ENCODE data around the gene ARHGEF4.

The ARHGEF4 gene

GRCh38 chr2:131038258-131039100 is 201.8 kb downstream of the ARHGEF4 start:
- no peak for DNase-seq (ENCODE audit: low spot score)

DNA sequence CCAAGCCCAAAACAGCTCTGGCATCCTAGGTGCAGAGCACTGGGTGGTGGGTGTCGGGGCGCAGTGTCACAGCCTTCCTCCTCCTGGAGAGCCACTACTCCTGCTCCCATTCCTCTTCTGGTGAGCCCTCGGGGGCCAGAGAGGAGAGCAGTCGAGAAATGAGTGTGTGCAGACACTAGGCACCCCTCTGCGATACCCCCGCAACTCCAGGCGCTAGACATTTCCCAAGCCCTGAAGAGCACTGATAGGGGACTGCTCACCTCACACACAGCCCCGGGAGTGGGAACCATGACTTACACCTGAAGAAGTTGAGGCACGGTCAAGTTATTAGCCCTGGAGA is 202.4 kb downstream of the ARHGEF4 start:
- no peak for DNase-seq (ENCODE audit: low spot score)

DNA sequence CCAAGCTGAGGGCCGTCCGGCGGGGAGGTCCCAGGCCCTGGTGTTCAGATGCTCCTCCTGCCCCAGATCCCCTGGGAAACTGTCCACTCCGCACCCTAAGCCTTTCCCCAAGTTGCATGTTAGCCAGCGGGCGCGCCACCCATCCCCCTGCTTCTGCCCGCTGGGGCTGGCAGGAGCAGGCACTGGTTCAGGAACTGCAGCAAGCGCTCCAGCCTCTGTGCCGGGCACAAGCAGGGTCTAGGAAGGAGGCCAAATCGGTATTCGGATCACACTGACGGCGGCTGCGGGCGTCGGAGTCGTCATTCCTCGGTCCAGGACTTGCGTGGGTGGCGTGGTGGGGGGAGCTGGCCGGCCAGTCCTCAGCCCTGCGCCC is 202.8 kb downstream of the ARHGEF4 start:
- no peak for DNase-seq (ENCODE audit: low spot score)

DNA sequence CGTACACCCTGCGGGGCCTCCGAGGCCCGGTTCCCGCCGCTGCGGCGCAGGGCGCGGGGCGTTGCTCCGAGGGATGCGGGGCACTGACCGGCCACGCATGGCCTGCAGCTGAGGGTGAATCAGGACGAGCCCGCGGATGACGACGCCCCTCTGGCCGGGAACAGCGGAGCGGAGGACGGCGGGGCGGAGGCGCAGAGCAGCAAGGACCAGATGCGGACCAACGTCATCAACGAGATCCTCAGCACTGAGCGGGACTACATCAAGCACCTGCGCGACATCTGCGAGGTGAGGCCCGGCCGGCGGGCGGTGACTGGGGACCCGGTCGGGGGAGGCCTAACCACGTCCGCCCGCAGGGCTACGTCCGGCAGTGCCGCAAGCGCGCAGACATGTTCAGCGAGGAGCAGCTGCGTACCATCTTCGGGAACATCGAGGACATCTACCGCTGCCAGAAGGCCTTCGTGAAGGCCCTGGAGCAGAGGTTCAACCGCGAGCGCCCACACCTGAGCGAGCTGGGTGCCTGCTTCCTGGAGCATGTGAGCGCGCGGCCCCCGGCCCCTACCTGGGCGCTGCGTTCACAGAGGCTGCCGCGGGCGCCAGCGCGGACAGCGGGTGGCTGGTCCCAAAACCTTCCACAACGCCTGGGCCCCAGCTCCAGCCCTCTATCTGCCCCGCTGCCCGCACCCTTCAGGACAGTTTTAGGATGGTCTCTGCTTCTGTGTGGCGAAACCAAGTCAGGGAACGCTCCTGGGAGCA is 203.4 kb downstream of the ARHGEF4 start:
- no peak for DNase-seq (ENCODE audit: low spot score)

GRCh38 chr2:131040661-131041401 is 204.1 kb downstream of the ARHGEF4 start:
- no peak for DNase-seq (ENCODE audit: low spot score)

DNA sequence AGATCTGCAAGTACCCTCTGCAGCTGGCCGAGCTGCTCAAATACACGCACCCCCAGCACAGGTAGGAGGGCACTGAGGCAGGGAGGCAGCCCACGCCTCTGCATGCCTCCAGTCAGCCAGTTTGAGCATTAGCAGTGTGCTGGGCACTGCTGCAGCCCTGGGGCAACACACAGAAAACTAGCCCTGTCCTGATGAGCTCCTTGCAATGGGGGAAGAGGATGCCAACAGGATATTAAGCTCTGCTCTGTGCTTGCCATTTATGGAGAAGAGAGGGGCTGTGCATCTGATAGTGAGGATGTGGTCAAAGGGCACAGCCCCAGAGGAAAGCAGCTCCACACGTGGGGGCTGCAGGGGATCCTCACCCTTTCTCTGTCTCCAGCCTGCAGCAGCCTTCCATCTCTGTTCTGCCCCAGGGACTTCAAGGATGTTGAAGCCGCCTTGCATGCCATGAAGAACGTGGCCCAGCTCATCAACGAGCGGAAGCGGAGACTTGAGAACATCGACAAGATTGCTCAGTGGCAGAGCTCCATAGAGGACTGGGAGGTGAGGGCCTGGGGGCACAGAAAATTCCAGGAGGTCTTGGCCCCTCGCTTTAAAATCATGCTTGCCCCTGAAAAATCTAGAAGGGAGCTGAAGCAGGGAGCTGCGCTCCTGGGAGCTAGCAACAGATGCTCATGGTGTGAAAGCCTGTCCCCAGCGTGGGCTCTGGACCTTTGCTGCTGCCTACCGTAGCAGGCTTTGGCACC is 204.9 kb downstream of the ARHGEF4 start:
- DNase-seq (ENCODE audit: low spot score): no peak

DNA sequence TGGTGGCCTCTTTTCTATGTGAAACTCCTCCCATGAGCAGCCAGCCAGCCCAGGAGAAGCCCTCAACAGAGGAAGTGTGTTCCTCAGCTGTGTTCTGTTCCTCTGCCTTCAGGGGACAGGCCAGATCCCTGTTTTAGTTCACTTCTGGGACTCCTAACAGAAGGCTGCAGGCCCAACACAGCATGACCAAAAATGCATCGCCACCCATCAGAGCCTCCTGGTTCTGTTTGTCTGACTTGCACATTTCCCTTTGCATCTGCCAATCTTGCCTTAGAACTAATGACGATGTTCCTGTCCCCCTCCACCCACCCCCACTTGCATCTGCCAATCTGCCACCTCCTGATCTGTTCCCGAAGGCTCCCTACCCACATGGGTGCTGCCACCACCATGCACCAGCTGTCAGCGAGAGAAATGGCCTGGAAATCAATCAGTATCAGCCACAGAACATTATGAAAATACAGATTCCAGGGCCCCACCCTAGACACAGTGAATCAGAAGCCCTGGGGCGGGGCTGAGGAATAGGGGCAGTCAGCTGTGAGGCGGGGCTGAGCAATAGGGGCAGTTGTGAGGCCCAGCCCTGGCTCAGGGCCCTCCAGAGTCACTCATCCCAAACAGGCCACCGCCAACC is 205.5 kb downstream of the ARHGEF4 start:
- no peak for DNase-seq (ENCODE audit: low spot score)

GRCh38 chr2:131043199-131044074 is 206.7 kb downstream of the ARHGEF4 start:
- no peak for DNase-seq (ENCODE audit: low spot score)

DNA sequence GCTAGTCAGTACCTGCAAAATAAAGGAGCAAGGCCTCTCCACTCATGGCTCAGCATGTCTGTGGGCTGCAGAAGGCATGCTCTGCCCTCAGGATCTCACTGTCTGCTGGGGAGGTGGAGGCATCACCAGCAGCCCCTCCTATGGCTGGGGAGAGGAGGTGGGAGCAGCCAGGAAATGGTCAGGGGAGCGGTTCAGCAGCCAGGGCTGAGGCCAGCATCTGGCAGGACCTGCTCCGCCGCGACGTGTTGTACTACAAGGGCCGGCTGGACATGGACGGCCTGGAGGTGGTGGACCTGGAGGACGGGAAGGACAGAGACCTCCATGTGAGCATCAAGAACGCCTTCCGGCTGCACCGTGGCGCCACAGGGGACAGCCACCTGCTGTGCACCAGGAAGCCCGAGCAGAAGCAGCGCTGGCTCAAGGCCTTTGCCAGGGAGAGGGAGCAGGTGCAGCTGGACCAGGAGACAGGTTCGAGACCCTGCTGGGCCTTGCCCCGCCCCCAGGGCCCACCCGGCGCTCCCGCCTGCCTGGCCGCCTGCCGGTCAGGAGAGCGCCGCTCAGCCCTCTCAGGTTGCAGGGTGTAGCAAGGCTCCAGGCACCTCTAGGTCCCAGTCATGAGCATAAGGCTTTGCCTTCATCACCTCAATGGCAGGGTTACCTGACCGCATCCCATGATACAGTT is 207.5 kb downstream of the ARHGEF4 start:
- DNase-seq (ENCODE audit: low spot score): no peak

- no peak for DNase-seq (ENCODE audit: low spot score)
Observed at GRCh38 chr2:131044757-131045150, 208.0 kb downstream of the ARHGEF4 start.

GRCh38 chr2:131045286-131046027 is 208.7 kb downstream of the ARHGEF4 start:
- DNase-seq (ENCODE audit: low spot score): no peak

- no peak for DNase-seq (ENCODE audit: low spot score)
Observed at GRCh38 chr2:131046028-131046917, 209.6 kb downstream of the ARHGEF4 start.

GRCh38 chr2:131046918-131047652 is 210.4 kb downstream of the ARHGEF4 start:
- DNase-seq (ENCODE audit: low spot score): no peak

GRCh38 chr2:131047920-131048560 is 211.3 kb downstream of the ARHGEF4 start:
- no peak for DNase-seq (ENCODE audit: low spot score)

DNA sequence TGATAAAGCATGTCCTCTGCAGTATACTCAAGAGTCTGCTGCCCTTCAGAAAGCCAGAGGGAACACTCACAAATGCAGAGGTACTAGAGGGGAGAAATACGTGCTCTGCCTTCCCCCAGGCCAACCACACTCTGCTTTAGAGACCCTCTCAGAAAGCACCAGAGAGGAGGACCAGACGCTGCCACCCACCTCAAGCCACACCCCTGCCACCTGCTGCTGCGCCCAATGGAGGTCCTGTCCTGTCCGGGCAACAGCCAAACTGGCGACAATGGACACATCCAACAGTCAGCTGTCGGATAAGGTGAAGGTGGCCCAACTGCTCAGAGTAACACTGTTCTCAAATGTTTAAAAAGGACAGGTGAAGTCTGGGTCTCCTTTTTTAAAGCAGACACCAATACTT is 211.9 kb downstream of the ARHGEF4 start:
- no peak for DNase-seq (ENCODE audit: low spot score)

- no peak for DNase-seq (ENCODE audit: low spot score)
Observed at GRCh38 chr2:131049150-131049718, 212.5 kb downstream of the ARHGEF4 start.

DNA sequence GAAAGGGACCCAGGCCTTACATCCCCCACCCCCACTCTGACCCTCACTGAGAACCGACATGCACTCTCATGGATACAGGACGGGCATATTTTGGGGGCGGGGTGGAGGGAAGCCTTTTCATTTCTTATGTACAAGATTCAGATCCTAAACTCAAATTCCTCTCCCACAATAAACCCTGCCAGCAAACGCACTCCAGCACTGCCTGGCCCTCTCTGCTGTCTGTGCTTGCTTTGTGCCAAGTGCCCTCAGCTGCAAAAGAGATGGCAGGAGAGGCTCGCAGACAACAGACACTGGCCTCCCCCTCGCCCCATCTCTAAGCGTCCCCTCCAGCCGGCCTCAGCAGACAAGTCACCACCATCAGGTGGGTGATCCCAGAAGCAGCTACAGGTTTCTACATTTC is 214.2 kb downstream of the ARHGEF4 start:
- no peak for DNase-seq (ENCODE audit: low spot score)

Data from LoVo (cell line).